H1 (cell line): Measurements from ENCODE around the gene CIT. TPM values are rescaled to one million over a fixed set of nuclear protein-coding genes. Genes with fewer than 3 reads are reported as not detected.

ENCODE experiments used
- CTCF ChIA-PET: fragments of 300-600 bp; sonication (Branson Sonifier 250); formaldehyde crosslinking; loops from one replicate; lab custom pipeline; 2021; ENCODE audit not compliant: partially characterized antibody; lab: Charles Lee
- POLR2A ChIA-PET: fragments of 300-600 bp; sonication (Branson Sonifier 250); formaldehyde crosslinking; loops from one replicate; lab custom pipeline; 2021; ENCODE audit warnings: inconsistent platforms; ENCODE audit not compliant: partially characterized antibody; lab: Charles Lee
- DNase-seq, 2 experiments: peaks; one replicate each; pipeline versions ENCODE4 v3.0.0 to v3.0.0-alpha.2; 2010 to 2022; ENCODE audit warnings: low spot score in 2 of 2, low read depth in 1 of 2, mixed read lengths in 1 of 2
- FAIRE-seq: peaks from 2 replicates; lab custom pipeline; 2011; peaks lifted over from hg19 to GRCh38; lab: Jason Lieb, UNC
- H2AFZ ChIP-seq: 2 replicates; pipeline ENCODE4 v1.8.1; 2012; ENCODE audit warnings: low read length, inconsistent platforms
- H2AK5ac ChIP-seq: 2 replicates; pipeline ENCODE4 v1.6.1; 2013; ENCODE audit warnings: low read depth, low read length
- H2BK120ac ChIP-seq: replicated peaks from 2 replicates; pipeline ENCODE3; 2013; ENCODE audit warnings: low read depth, low read length, inconsistent platforms
- H2BK12ac ChIP-seq: 2 replicates; pipeline ENCODE4 v1.6.1; 2013; ENCODE audit warnings: low read depth, low read length
- H2BK15ac ChIP-seq: 2 replicates; pipeline ENCODE4 v1.6.1; 2013; ENCODE audit warnings: low read length
- H2BK20ac ChIP-seq: 2 replicates; pipeline ENCODE4 v1.6.1; 2013; ENCODE audit warnings: low read length
- H2BK5ac ChIP-seq: 2 replicates; pipeline ENCODE4 v1.6.1; 2013; ENCODE audit warnings: low read depth, low read length
- H3K14ac ChIP-seq: 2 replicates; pipeline ENCODE4 v1.6.1; 2013; ENCODE audit warnings: inconsistent platforms; ENCODE audit not compliant: insufficient read length
- H3K18ac ChIP-seq: 2 replicates; pipeline ENCODE4 v1.6.1; 2013; ENCODE audit warnings: low read length; ENCODE audit errors: extremely low read depth
- H3K23ac ChIP-seq: 2 replicates; pipeline ENCODE4 v1.6.1; 2013; ENCODE audit warnings: inconsistent platforms; ENCODE audit not compliant: insufficient read length
- H3K23me2 ChIP-seq: 2 replicates; pipeline ENCODE4 v1.6.1; 2013; ENCODE audit warnings: low read depth, low read length
- H3K27ac ChIP-seq: 2 replicates; pipeline ENCODE4 v1.6.1; 2011; ENCODE audit warnings: low read depth, low read length, inconsistent platforms
- H3K27me3 ChIP-seq, 4 experiments: replicated peaks in 1 of 4; 1 replicate in 1 of 4; 2 replicates in 3 of 4; pipeline versions ENCODE4 v1.6.1 to v1.8.1; 2011 to 2013; ENCODE audit warnings: low read length in 3 of 4, mild to moderate bottlenecking in 3 of 4, inconsistent platforms in 2 of 4, mixed read lengths in 2 of 4, moderate library complexity in 1 of 4; ENCODE audit not compliant: control insufficient read depth in 3 of 4, insufficient read depth in 3 of 4; ENCODE audit errors: extremely low read depth in 1 of 4
- H3K36me3 ChIP-seq, 4 experiments: 2 replicates each; pipeline versions ENCODE4 v1.6.1 to v1.8.1; 2011 to 2013; ENCODE audit warnings: mild to moderate bottlenecking in 4 of 4, low read length in 3 of 4, moderate library complexity in 2 of 4, control low read depth in 1 of 4, inconsistent platforms in 1 of 4; ENCODE audit not compliant: insufficient read depth in 4 of 4, control insufficient read depth in 2 of 4
- H3K4ac ChIP-seq: replicated peaks from 2 replicates; pipeline ENCODE3; 2013; ENCODE audit warnings: low read length, low read depth, mixed read lengths, inconsistent platforms; ENCODE audit not compliant: insufficient read length
- H3K4me1 ChIP-seq, 4 experiments: replicated peaks in 1 of 4; 1 replicate in 1 of 4; 2 replicates in 3 of 4; pipeline versions ENCODE4 v1.6.1 to v1.8.1; 2011 to 2013; ENCODE audit warnings: low read length in 3 of 4, inconsistent platforms in 2 of 4, mixed read lengths in 1 of 4; ENCODE audit not compliant: insufficient read depth in 4 of 4, control insufficient read depth in 3 of 4
- H3K4me2 ChIP-seq, 2 experiments: 2 replicates each; pipeline versions ENCODE4 v1.6.1 to v1.8.1; 2011 to 2013; ENCODE audit warnings: low read depth in 2 of 2, low read length in 2 of 2, control low read depth in 1 of 2, inconsistent platforms in 1 of 2, mild to moderate bottlenecking in 1 of 2; ENCODE audit not compliant: insufficient read depth in 1 of 2
- H3K4me3 ChIP-seq, 4 experiments: fragments of 200-600, 300-600 bp in 1 of 4; sonication (generic), shearing (Covaris generic), sonication (Bioruptor Twin) in 1 of 4; 2 replicates each; pipeline versions ENCODE4 v1.5.1 to v1.8.1; 2011 to 2016; ENCODE audit warnings: low read length in 4 of 4, low read depth in 3 of 4, control low read depth in 2 of 4, inconsistent platforms in 2 of 4, mild to moderate bottlenecking in 2 of 4, mixed read lengths in 1 of 4, moderate library complexity in 1 of 4; ENCODE audit not compliant: insufficient read depth in 2 of 4; ENCODE audit errors: extremely low read depth in 1 of 4
- H3K56ac ChIP-seq: replicated peaks from 2 replicates; pipeline ENCODE3; 2013; ENCODE audit warnings: low read depth, mild to moderate bottlenecking, mixed read lengths, low read length, inconsistent platforms; ENCODE audit not compliant: insufficient read length
- H3K79me1 ChIP-seq: 2 replicates; pipeline ENCODE4 v1.6.1; 2013; ENCODE audit warnings: low read depth, low read length, control low read depth
- H3K79me2 ChIP-seq, 2 experiments: 2 replicates each; pipeline versions ENCODE4 v1.6.1 to v1.8.1; 2012 to 2013; ENCODE audit warnings: low read length in 2 of 2, mild to moderate bottlenecking in 2 of 2, inconsistent platforms in 1 of 2; ENCODE audit not compliant: insufficient read depth in 2 of 2, control insufficient read depth in 1 of 2
- H3K9ac ChIP-seq, 4 experiments: replicated peaks in 1 of 4; 1 replicate in 1 of 4; 2 replicates in 3 of 4; pipeline versions ENCODE4 v1.6.1 to v1.8.1; 2011 to 2013; ENCODE audit warnings: low read depth in 3 of 4, low read length in 3 of 4, control low read depth in 2 of 4, mild to moderate bottlenecking in 2 of 4, moderate library complexity in 2 of 4, inconsistent platforms in 1 of 4; ENCODE audit errors: extremely low read depth in 1 of 4
- H3K9me3 ChIP-seq, 2 experiments: 2 replicates each; pipeline versions ENCODE4 v1.6.1 to v1.8.1; 2012 to 2013; ENCODE audit warnings: mild to moderate bottlenecking in 2 of 2, moderate library complexity in 2 of 2, control low read depth in 1 of 2, inconsistent platforms in 1 of 2, low read depth in 1 of 2, low read length in 1 of 2, mixed read lengths in 1 of 2; ENCODE audit not compliant: insufficient read depth in 2 of 2
- H4K20me1 ChIP-seq, 2 experiments: replicated peaks in 1 of 2; 2 replicates each; pipeline versions ENCODE3 to v1.8.1; 2011 to 2013; ENCODE audit warnings: inconsistent platforms in 2 of 2, low read length in 2 of 2, mild to moderate bottlenecking in 1 of 2; ENCODE audit not compliant: insufficient read depth in 2 of 2, control insufficient read depth in 1 of 2
- H4K5ac ChIP-seq: 2 replicates; pipeline ENCODE4 v1.6.1; 2013; ENCODE audit warnings: low read length, low read depth, mixed read lengths, inconsistent platforms; ENCODE audit not compliant: insufficient read length
- H4K8ac ChIP-seq: 2 replicates; pipeline ENCODE4 v1.8.0; 2013; ENCODE audit warnings: mild to moderate bottlenecking, moderate library complexity, low read length, inconsistent platforms; ENCODE audit not compliant: insufficient read depth; ENCODE audit errors: extremely low read depth
- H4K91ac ChIP-seq: replicated peaks from 2 replicates; pipeline ENCODE3; 2013; ENCODE audit warnings: low read length, mixed read lengths, inconsistent platforms; ENCODE audit not compliant: insufficient read length
- CEBPB ChIP-seq: IDR thresholded peaks from 2 replicates; pipeline ENCODE4 v1.6.1; 2012; ENCODE audit warnings: low read depth, low read length
- CREB1 ChIP-seq: IDR thresholded peaks from 2 replicates; pipeline ENCODE4 v1.6.1; 2012; ENCODE audit warnings: inconsistent platforms
- EGR1 ChIP-seq: IDR thresholded peaks from 2 replicates; pipeline ENCODE4 v1.6.1; 2011; ENCODE audit warnings: low read depth, low read length, borderline replicate concordance
- GTF2F1 ChIP-seq: IDR thresholded peaks from 2 replicates; pipeline ENCODE4 v1.6.1; 2012; ENCODE audit warnings: low read depth, low read length, improper control_type of control experiment, borderline replicate concordance
- JUND ChIP-seq: IDR thresholded peaks from 2 replicates; pipeline ENCODE4 v1.6.1; 2011; ENCODE audit warnings: mild to moderate bottlenecking, improper control_type of control experiment, low read length
- MAFK ChIP-seq: IDR thresholded peaks from 2 replicates; pipeline ENCODE4 v1.6.1; 2012; ENCODE audit warnings: low read depth, mild to moderate bottlenecking, improper control_type of control experiment, low read length
- NRF1 ChIP-seq: IDR thresholded peaks from 2 replicates; pipeline ENCODE4 v1.6.1; 2011; ENCODE audit warnings: mild to moderate bottlenecking, low read depth, low read length, improper control_type of control experiment
- POLR2A ChIP-seq, 2 experiments: IDR thresholded peaks; 1 replicate in 1 of 2; 2 replicates in 1 of 2; pipeline ENCODE4 v1.6.1; 2011; ENCODE audit warnings: low read depth in 2 of 2, low read length in 2 of 2, mild to moderate bottlenecking in 2 of 2; ENCODE audit errors: control extremely low read depth in 1 of 2
- RAD21 ChIP-seq, 2 experiments: IDR thresholded peaks in 1 of 2; conservative IDR thresholded peaks in 1 of 2; 2 replicates each; pipeline ENCODE4 v1.6.1; 2011; ENCODE audit warnings: low read depth in 2 of 2, low read length in 2 of 2, improper control_type of control experiment in 1 of 2, inconsistent platforms in 1 of 2, mild to moderate bottlenecking in 1 of 2, moderate library complexity in 1 of 2
- SP4 ChIP-seq: IDR thresholded peaks from 2 replicates; pipeline ENCODE4 v1.6.1; 2012; ENCODE audit warnings: low read length, inconsistent platforms
- SRF ChIP-seq: IDR thresholded peaks from 2 replicates; pipeline ENCODE4 v1.6.1; 2011; ENCODE audit warnings: mild to moderate bottlenecking, low read depth, low read length, moderate library complexity
- TEAD4 ChIP-seq: IDR thresholded peaks from 2 replicates; pipeline ENCODE4 v1.6.1; 2012; ENCODE audit warnings: low read depth, low read length, inconsistent platforms, mixed read lengths
- WGBS, 2 experiments: shearing (Covaris generic) in 1 of 2; methylation state at CpG; one replicate each; pipeline versions ENCODE4 v1.1.6 to v1.1.7; 2013 to 2015; ENCODE audit warnings: low lambda C conversion rate in 2 of 2, mixed read lengths in 2 of 2, inconsistent platforms in 1 of 2, low coverage in 1 of 2, missing lambda C conversion rate in 1 of 2; ENCODE audit not compliant: insufficient replicate concordance in 2 of 2, insufficient coverage in 1 of 2, insufficient read length in 1 of 2; ENCODE audit errors: extremely low coverage in 1 of 2, missing lambda C conversion rate in 1 of 2; 5-methylcytosine and 5-hydroxymethylcytosine counted together
- polyA plus RNA-seq, 7 experiments: library from polyadenylated mRNA; depleted of rRNA in 3 of 7; stranded (reverse) in 5 of 7; unstranded in 2 of 7; fragments of >200 nt in 5 of 7; fragments of 200-250 nt in 2 of 7; gene quantifications; 1 replicate in 5 of 7; 2 replicates in 1 of 7; 4 replicates in 1 of 7; pipeline versions ENCODE4 v1.2.1 to v1.2.3, GENCODE V29; 2011 to 2013; ENCODE audit warnings: missing spikeins in 2 of 7, mixed read lengths in 2 of 7
- total RNA-seq: library from RNA; stranded (reverse); fragmentation: NEBNext Ultra II Directional; extraction: Animal tissue kit (Norgen Biotek cat#: 25700); gene quantifications from 2 replicates; pipeline ENCODE4 v1.2.1, GENCODE V29; 2021
- TF ChIP-seq, protein P1 (sequence below): IDR thresholded peaks from 2 replicates; pipeline ENCODE4 v1.6.1; 2012; ENCODE audit warnings: low read length, inconsistent platforms
- TF ChIP-seq, protein P2 (sequence below): IDR thresholded peaks from 2 replicates; pipeline ENCODE4 v1.6.1; 2012; ENCODE audit warnings: inconsistent platforms

Gene CIT
- total and polyA plus RNA-seq, 2 of the 8 experiments (the other 6 are each of a cell fraction or from before 2014, with no cell fraction given) = 17.1 to 60.9 TPM

DNA sequence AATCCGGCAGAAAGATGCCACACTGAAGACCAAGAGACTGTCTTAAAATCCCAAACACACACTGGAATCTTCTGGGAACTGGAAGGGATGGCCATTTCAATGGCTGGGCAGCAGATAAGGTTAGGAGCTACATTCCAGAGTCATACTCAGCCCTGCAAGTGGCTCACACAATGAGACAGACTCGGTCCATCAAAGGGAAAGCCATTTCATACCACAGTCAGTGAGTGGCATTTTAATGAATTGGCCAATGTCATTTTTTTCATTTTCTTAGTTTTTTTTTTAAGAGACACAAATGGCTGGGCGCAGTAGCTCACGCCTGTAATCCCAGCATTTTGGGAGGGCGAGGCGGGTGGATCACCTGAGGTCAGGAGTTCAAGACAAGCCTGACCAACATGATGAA lies 17.9 kb downstream of the CIT start:
- no peak overlapping the region for H2BK12ac ChIP-seq
- H4K20me1 ChIP-seq = no peaks in the 10 kb centered on the region
- no peak for DNase-seq
- H4K91ac ChIP-seq = no peak overlapping the region
- no peak overlapping the region for H3K4ac ChIP-seq
- no peak overlapping the region for H2AFZ ChIP-seq
- CTCF ChIA-PET = no interaction called here
- no peaks in the 10 kb centered on the region for H3K23me2 ChIP-seq
- H3K4me1 ChIP-seq = no peaks in the 10 kb centered on the region
- no peak overlapping the region for H4K5ac ChIP-seq
- 89% methylated on average over 6 of the region's 6 CpGs; no CpG with 5 or more reads in 1 of the 2 experiments for WGBS, 2 experiments
- H3K23ac ChIP-seq = no peak overlapping the region
- H2AK5ac ChIP-seq = no peak overlapping the region
- no peaks in the 10 kb centered on the region for H3K27me3 ChIP-seq
- H3K4me2 ChIP-seq = no peak overlapping the region
- POLR2A ChIA-PET = interaction anchor here (0.7 to 1.0 kb wide), 2 partner anchors 18 to 36 kb away, joined by 3 read pairs; partner anchors contain the start of gene CIT
- H2BK20ac ChIP-seq = no peak overlapping the region
- no peak overlapping the region for H4K8ac ChIP-seq
- H3K79me2 ChIP-seq = no peaks in the 10 kb centered on the region
- no peak for TF ChIP-seq CREB1
- TF ChIP-seq SP4 = no peak
- TF ChIP-seq MAFK = no peak
- TF ChIP-seq POLR2A (IDR thresholded peaks at IDR 0.05; ENCODE audit: control extremely low read depth in 1 of 2, low read depth in 2 of 2, low read length in 2 of 2) = no peak
- no peak for TF ChIP-seq GTF2F1
- TF ChIP-seq SRF = no peak
- TF ChIP-seq TEAD4 = no peak
- TF ChIP-seq NRF1 = no peak
- TF ChIP-seq, protein P1, sequence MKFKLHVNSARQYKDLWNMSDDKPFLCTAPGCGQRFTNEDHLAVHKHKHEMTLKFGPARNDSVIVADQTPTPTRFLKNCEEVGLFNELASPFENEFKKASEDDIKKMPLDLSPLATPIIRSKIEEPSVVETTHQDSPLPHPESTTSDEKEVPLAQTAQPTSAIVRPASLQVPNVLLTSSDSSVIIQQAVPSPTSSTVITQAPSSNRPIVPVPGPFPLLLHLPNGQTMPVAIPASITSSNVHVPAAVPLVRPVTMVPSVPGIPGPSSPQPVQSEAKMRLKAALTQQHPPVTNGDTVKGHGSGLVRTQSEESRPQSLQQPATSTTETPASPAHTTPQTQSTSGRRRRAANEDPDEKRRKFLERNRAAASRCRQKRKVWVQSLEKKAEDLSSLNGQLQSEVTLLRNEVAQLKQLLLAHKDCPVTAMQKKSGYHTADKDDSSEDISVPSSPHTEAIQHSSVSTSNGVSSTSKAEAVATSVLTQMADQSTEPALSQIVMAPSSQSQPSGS = no peak
- no peak for TF ChIP-seq EGR1
- TF ChIP-seq, protein P2, sequence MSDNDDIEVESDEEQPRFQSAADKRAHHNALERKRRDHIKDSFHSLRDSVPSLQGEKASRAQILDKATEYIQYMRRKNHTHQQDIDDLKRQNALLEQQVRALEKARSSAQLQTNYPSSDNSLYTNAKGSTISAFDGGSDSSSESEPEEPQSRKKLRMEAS = no peak
- TF ChIP-seq CEBPB = no peak
- no peak for TF ChIP-seq RAD21 (IDR thresholded peaks at IDR 0.05 in 1 of 2, conservative IDR thresholded peaks at IDR 0.05 in 1 of 2; ENCODE audit: low read depth in 2 of 2, low read length in 2 of 2)
- no peak for TF ChIP-seq JUND
- TF ChIP-seq, all 59 proteins: peak for 0
- Histone ChIP-seq H3K36me3 (peaks cover 6 to 35% (median 17%) of the 10 kb centered on the region in 4 experiments; a peak in 6 of 8 replicates), H3K18ac (no peak overlapping the region), H3K27ac (no peak overlapping the region), H3K4me3 (no peak overlapping the region), H2BK15ac (no peak overlapping the region), H3K14ac (no peak overlapping the region), H3K79me1 (peaks cover 4% of the 10 kb centered on the region), H2BK5ac (no peak overlapping the region), H3K9me3 (no peaks in the 10 kb centered on the region), H3K56ac (no peak overlapping the region), H3K9ac (no peak overlapping the region), H2BK120ac (no peak overlapping the region)
- FAIRE-seq = no peak
